ENCODE measurements around the gene MYBPC1.
"Not testable (repeated sequence)": the region's sequence is repeated elsewhere in the genome, so short reads cannot be mapped to it uniquely, and the experiment has no call there.

The MYBPC1 gene, protein sequence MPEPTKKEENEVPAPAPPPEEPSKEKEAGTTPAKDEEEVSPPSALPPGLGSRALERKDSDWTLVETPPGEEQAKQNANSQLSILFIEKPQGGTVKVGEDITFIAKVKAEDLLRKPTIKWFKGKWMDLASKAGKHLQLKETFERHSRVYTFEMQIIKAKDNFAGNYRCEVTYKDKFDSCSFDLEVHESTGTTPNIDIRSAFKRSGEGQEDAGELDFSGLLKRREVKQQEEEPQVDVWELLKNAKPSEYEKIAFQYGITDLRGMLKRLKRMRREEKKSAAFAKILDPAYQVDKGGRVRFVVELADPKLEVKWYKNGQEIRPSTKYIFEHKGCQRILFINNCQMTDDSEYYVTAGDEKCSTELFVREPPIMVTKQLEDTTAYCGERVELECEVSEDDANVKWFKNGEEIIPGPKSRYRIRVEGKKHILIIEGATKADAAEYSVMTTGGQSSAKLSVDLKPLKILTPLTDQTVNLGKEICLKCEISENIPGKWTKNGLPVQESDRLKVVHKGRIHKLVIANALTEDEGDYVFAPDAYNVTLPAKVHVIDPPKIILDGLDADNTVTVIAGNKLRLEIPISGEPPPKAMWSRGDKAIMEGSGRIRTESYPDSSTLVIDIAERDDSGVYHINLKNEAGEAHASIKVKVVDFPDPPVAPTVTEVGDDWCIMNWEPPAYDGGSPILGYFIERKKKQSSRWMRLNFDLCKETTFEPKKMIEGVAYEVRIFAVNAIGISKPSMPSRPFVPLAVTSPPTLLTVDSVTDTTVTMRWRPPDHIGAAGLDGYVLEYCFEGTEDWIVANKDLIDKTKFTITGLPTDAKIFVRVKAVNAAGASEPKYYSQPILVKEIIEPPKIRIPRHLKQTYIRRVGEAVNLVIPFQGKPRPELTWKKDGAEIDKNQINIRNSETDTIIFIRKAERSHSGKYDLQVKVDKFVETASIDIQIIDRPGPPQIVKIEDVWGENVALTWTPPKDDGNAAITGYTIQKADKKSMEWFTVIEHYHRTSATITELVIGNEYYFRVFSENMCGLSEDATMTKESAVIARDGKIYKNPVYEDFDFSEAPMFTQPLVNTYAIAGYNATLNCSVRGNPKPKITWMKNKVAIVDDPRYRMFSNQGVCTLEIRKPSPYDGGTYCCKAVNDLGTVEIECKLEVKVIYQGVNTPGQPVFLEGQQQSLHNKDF

DNA sequence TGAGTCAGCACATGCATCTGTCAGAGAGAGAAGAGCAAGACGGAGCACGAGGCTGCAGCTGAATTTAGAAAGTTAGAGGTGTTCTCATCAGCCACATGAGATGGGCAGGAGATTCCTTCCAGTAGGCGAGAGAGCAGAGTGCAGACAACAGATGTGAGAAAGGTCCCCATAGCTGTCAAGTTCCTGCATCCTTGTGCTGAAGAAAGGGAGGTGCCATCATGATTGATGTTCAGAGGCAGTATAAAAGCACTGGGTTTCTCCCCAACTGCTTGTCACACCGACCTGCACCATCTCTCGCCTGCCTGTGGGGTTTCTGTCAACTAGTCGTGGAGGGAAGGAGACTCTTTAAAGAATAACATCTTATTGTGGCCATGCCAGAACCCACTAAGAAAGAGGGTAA is at the start of gene MYBPC1:
MYBPC1 (plus strand) TSS at position 272 of the 400 bp plus-strand sequence; CDS start at position 372, 100 bp downstream.
- no peak for TF ChIP-seq POLR2A (IDR thresholded peaks at IDR 0.05; ENCODE audit: low read depth, low read length)
- FAIRE-seq = no peak
- no peak for DNase-seq (ENCODE audit: insufficient read length, low spot score)

DNA sequence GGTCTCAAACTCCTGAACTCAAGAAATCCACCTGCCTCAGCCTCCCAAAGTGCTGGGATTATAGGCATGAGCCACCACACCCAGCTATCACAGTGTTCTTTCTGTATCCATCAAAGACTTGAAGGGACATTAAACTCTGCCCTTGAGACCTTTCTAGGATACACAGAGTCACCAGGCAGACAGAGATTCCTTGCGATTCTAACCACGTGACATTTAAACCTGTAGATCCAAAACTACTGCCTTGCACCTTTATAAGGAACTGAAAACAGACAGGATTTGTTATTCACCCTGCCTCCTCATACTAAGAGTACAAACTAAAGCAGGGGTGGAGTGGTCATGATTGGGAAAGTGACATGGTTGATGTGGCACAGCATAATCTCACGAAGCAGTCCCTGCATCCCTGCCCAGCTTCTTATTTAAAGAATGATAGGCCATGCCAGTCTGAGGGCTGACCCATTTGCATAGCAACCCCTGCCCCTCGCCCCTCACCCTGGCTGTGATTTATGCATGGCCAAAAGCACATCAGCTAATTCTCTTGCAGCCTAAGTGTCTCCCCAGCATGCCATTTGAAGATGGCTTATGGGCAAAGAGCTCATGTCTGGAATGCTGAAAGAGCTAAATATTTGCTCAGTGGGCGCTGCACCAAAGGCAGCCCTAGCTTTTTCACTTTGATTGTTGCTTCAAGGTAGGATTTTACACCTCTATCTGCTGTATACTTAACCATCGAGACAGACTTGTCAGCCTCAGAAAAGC is 43.2 kb upstream of the MYBPC1 start:
- TF ChIP-seq POLR2A (IDR thresholded peaks at IDR 0.05; ENCODE audit: low read depth, low read length) = no peak
- no peak for FAIRE-seq

DNA sequence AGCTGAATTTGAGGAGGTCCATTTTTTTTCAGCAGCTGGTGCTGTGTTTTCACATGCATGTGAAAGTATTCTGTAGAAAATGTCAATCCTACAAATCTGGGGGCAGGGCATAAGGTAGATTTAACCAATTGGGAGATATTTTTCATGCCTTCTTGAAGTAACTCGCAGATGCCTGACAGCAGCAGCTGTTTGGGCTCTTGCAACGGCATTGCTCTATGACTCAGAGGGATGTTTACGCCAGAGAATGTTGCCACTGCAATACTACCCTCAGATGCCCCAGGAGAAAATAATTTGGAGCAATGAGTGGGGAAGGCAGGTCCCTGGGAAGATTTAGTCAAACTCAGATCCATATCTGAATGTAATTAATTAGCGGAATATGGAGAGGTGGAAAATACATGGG is 42.5 kb upstream of the MYBPC1 start:
- FAIRE-seq (no peak), DNase-seq (ENCODE audit: insufficient read length, low spot score) (no peak)
- TF ChIP-seq POLR2A (IDR thresholded peaks at IDR 0.05; ENCODE audit: low read depth, low read length) = no peak

More for the DNA sequence above, 43.2 kb upstream of the MYBPC1 start:
- DNase-seq (ENCODE audit: insufficient read length, low spot score) = no peak

DNA sequence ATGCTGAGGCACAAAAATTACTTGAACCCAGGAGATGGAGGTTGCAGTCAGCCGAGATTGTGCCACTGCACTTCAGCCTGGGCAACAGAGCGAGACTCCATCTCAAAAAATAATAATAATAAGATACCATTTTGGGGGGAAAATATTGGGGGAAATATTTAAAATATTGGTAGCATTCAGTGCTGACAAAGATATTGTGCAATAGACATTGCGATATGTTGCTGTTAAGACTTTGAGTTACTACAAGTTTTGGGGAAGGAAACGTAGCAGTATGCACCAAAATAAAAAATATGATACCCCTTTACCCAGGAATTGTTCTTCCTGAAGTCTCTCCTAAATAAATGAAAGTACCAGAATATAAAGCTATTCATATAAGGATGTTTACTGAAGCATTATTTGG is 37.7 kb upstream of the MYBPC1 start:
- DNase-seq (ENCODE audit: insufficient read length, low spot score) (no peak), FAIRE-seq (no peak)
- no peak for TF ChIP-seq POLR2A (IDR thresholded peaks at IDR 0.05; ENCODE audit: low read depth, low read length)

DNA sequence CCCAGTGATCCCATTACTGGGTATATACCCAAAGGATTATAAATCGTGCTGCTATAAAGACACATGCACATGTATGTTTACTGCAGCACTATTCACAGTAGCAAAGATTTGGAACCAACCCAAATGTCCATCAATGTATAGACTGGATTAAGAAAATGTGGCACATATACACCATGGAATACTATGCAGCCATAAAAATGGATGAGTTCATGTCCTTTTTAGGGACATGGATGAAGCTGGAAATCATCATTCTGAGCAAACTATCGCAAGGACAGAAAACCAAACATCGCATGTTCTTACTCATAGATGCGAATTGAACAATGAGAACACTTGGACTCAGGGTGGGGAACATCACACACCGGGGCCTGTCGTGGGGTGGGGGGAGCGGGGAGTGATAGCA is 36.0 kb upstream of the MYBPC1 start:
- not testable (repeated sequence) for FAIRE-seq; DNase-seq (ENCODE audit: insufficient read length, low spot score)

DNA sequence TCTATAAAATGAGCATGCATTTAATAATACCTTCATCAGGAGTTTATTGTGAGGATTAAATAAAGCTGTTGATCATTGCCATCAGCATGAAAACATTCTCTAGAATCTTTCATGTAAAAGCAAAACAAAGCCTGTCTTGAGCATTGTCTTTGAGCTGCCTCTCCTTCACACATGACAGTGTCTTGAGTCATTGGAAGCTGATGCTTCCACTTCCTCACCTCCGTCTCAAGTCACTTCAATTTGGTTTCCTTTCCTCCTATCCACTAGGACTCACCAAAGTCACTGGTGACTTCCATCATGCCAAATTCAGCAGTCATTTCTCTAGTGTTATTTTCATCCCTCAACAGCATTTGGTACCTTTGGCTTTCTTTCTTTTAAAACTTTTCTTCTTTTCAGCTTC is 31.6 kb upstream of the MYBPC1 start:
- FAIRE-seq (no peak), DNase-seq (ENCODE audit: insufficient read length, low spot score) (no peak)
- no peak for TF ChIP-seq POLR2A (IDR thresholded peaks at IDR 0.05; ENCODE audit: low read depth, low read length)

DNA sequence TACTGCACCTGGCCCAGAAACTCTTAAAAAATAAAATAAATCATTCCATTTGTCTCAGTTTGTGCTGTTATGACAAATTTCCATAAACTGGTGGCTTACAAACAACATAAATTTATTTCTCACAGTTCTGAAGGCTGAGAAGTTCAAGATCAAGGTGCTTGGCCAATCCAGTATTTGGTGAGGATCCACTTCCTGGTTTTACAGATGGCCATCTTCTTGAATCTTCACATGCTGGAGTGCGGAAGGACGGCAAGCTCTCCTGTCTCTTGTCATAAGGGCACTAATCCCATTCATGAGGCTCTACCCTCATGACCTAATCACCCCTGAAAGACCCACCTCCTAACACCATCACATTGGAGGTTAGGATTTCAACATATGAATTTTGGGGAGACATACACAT is 29.9 kb upstream of the MYBPC1 start:
- DNase-seq (ENCODE audit: insufficient read length, low spot score) = no peak
- FAIRE-seq = no peak
- TF ChIP-seq POLR2A (IDR thresholded peaks at IDR 0.05; ENCODE audit: low read depth, low read length) = no peak

DNA sequence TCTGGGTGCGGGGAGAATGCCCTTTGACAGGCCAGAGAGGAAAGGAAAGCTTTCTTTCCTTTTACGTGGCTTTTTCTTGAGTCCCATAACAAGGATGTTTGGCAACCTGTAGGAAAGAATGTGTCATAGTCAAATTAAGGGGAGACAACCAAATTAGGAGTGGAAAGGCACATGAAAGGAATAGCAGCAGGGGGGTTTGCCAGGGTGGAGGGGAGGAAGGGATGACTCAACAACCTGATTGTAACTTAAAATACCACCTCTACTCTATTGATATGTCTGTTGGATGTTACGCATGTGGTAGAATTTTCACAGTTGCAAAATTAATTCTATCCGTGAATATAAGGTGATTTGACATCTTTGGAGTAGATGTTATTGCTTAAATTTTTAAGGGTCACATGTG is 28.5 kb upstream of the MYBPC1 start:
- FAIRE-seq = no peak
- no peak for TF ChIP-seq POLR2A (IDR thresholded peaks at IDR 0.05; ENCODE audit: low read depth, low read length)
- DNase-seq (ENCODE audit: insufficient read length, low spot score) = no peak

DNA sequence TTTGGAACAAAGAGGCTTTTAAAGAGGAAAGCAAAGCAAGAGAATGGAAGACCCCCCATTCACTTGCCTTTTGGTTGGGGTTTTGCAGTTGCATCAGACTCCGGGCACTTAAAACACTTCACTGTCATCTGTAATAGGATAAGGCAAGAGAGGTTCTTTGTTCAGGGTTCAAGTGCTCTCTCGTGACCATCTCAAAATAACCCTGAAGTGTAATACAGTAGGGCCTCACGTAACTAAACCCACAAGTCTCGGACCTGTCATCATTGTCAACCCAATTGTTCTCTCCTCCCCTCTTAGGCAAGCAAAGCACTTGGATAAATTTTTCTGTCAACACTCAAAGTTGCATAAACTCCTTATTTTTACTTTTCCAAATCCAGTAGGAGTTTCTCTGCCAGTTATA is 26.9 kb upstream of the MYBPC1 start:
- DNase-seq (ENCODE audit: insufficient read length, low spot score) = no peak
- no peak for FAIRE-seq
- no peak for TF ChIP-seq POLR2A (IDR thresholded peaks at IDR 0.05; ENCODE audit: low read depth, low read length)

DNA sequence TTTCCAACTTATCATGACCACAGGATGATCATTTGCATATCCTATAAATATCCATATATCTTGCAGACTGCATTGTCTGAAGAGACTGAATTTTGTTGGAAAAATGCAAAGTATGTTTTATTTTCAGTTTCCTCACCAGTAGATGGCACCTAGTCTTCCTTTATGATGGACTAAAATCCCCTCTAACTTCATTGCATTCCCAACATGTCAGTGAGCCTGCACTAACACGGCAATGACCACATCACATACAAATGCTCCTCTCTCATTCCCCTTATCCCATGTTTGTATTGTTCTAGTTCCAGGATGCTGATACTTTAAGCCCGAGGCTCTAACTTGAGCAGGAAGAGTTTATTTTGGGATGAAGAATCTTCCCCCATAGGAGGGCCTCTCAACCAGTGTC is 24.7 kb upstream of the MYBPC1 start:
- DNase-seq (ENCODE audit: insufficient read length, low spot score) (no peak), FAIRE-seq (no peak)
- no peak for TF ChIP-seq POLR2A (IDR thresholded peaks at IDR 0.05; ENCODE audit: low read depth, low read length)

DNA sequence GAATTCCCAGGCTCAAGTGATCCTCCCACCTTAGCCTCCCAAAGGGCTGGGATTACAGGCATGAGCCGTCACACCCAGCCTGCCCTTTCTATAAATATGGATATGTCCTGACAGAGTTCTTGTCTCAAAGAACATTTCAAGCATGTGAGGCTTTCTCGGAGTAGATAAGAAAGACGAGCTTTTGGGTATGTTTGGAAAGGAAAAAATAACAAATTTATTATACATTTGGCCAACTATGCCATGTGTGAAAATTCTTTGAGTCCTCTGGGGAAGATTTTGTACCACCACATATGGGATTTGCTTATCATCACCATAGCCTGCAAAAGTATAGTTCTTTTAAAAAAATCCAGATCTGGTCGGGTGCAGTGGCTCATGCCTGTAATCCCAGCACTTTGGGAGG is 23.7 kb upstream of the MYBPC1 start:
- FAIRE-seq = no peak
- TF ChIP-seq POLR2A (IDR thresholded peaks at IDR 0.05; ENCODE audit: low read depth, low read length) = no peak

DNA sequence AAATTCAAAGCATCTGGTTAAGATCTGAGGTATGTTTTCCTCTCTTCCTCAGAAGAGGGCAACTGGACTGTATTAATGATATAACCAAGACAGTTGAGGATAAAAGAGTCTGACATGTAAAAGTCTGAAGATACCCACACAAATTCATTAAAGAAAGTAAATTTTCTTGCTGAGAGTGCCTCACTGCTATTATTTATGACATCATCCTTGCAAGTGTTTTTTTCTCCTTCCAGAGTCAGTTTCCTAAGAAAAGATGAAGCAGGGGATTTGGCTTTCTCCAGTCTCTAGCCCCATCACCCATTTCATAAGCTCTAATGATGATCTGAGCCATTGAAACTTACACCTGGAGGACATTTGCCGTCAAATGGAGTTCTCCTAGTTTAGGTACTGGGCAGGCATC is 21.0 kb upstream of the MYBPC1 start:
- no peak for TF ChIP-seq POLR2A (IDR thresholded peaks at IDR 0.05; ENCODE audit: low read depth, low read length)
- no peak for DNase-seq (ENCODE audit: insufficient read length, low spot score)
- FAIRE-seq = no peak

More for the DNA sequence above, 23.7 kb upstream of the MYBPC1 start:
- DNase-seq (ENCODE audit: insufficient read length, low spot score) = no peak

DNA sequence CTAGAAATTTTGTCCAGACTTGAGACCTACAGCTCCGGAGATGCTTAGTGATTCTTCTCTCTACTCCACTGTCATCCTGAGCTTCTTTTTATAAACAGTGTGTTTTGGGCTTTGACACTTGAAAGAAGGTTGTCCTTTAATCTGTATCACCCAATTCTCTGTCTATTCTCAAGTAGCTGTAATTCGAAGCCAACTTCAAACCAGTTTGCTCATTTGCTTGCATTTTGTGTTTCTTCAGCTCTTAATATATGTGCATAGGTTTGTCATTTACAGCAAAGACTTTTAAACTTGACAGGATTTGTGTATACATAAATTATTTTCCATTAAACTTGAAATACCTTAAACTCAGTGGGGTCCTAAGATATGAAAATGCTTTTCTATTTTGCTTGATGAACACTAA is 16.4 kb upstream of the MYBPC1 start:
- DNase-seq (ENCODE audit: insufficient read length, low spot score) (no peak), FAIRE-seq (no peak)
- no peak for TF ChIP-seq POLR2A (IDR thresholded peaks at IDR 0.05; ENCODE audit: low read depth, low read length)

Data from H54 (cell line).